WTC11 (cell line): ENCODE results near the gene EPN2.

Experiments
- CREB1 ChIP-seq: sonication (generic); formaldehyde crosslinking; IDR thresholded peaks from 2 replicates; pipeline ENCODE4 v1.8.0; 2023; ENCODE audit warnings: mild to moderate bottlenecking, missing genetic modification reagents
- CTCF ChIP-seq: fragments of 200-600 bp; IDR thresholded peaks from 2 replicates; pipeline ENCODE4 v1.8.0; 2022; ENCODE audit warnings: antibody characterized with exemption
- FOXP1 ChIP-seq: sonication (generic); formaldehyde crosslinking; IDR thresholded peaks from 2 replicates; pipeline ENCODE4 v1.8.0; 2022; ENCODE audit warnings: missing genetic modification reagents, mild to moderate bottlenecking, moderate library complexity, borderline replicate concordance
- NR3C1 ChIP-seq: sonication (generic); formaldehyde crosslinking; conservative IDR thresholded peaks from 2 replicates; pipeline ENCODE4 v1.8.1; 2023; ENCODE audit warnings: low read depth, mild to moderate bottlenecking, missing genetic modification reagents
- ZNF138 ChIP-seq: sonication (generic); formaldehyde crosslinking; conservative IDR thresholded peaks from 2 replicates; pipeline ENCODE4 v1.8.1; 2022; ENCODE audit warnings: mild to moderate bottlenecking, moderate library complexity, missing genetic modification reagents
- ZNF317 ChIP-seq: sonication (generic); formaldehyde crosslinking; IDR thresholded peaks from 2 replicates; pipeline ENCODE4 v1.8.1; 2023; ENCODE audit warnings: low read depth, mild to moderate bottlenecking, moderate library complexity, missing genetic modification reagents, borderline replicate concordance
- ZNF671 ChIP-seq: fragments of 250-450 bp; sonication (Bioruptor Pico); IDR thresholded peaks from 2 replicates; pipeline ENCODE4 v1.8.0; 2021; ENCODE audit warnings: mild to moderate bottlenecking

DNA sequence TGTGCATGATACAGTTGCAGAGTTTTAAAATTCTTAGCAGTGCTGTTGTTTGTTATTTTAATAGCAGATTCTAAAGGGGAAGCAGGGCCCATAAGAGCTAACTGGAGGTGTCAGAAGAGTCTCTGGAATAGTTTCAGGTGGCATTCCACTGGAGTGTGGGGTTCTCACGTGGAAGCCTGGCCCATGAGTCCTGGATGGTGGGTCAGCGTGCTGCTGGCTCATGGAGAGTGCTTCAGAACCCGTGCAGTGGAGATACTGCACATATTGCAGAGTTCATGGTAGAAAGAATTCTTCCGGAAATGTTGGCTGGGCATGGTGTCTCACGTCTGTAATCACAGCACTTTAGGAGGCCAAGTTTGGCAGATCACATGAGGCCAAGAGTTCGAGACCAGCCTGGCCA, 81.4 kb downstream of the EPN2 start:
- no peak for TF ChIP-seq CREB1 (CRISPR knock-in tag)
- TF ChIP-seq NR3C1 (CRISPR knock-in tag): no peak
- no peak for TF ChIP-seq ZNF138 (CRISPR knock-in tag)
- no peak for TF ChIP-seq ZNF671
- TF ChIP-seq CTCF: no peak
- no peak for TF ChIP-seq ZNF317 (CRISPR knock-in tag)
- no peak for TF ChIP-seq FOXP1
